ENCODE measurements around the gene VDR.

GRCh38 chr12:47912556-47912955 lies 7.8 kb upstream of the VDR start:
- TF ChIP-seq POLR2AphosphoS5 (IDR thresholded peaks at IDR 0.05; ENCODE audit: borderline replicate concordance, low read depth, low read length): no peak
- no peak for TF ChIP-seq EZH2 (IDR thresholded peaks at IDR 0.05)
